Adrenal gland (tissue), 5 donors: ENCODE results near the gene COL18A1.

Experiments
- POLR2A ChIP-seq, 2 donors: fragments of 450-650 bp; IDR thresholded peaks; one replicate each; pipeline ENCODE4 v1.6.1; 2017; ENCODE audit warnings: antibody characterized with exemption in 2 of 2, mild to moderate bottlenecking in 2 of 2, moderate library complexity in 1 of 2
- TF ChIP-seq, protein P1 (sequence below), 6 experiments: fragments of 450-650 bp in 4 of 6; fragments of 200-600 bp in 2 of 6; sonication (generic) in 1 of 6; IDR thresholded peaks; 1 replicate in 5 of 6; 2 replicates in 1 of 6; pipeline versions ENCODE4 v1.5.1 to v1.8.0; 2016 to 2021; ENCODE audit warnings: antibody characterized with exemption in 6 of 6, mild to moderate bottlenecking in 2 of 6, moderate library complexity in 1 of 6
- donor health status: DM: no; HTN: no; CAD: no.

DNA sequence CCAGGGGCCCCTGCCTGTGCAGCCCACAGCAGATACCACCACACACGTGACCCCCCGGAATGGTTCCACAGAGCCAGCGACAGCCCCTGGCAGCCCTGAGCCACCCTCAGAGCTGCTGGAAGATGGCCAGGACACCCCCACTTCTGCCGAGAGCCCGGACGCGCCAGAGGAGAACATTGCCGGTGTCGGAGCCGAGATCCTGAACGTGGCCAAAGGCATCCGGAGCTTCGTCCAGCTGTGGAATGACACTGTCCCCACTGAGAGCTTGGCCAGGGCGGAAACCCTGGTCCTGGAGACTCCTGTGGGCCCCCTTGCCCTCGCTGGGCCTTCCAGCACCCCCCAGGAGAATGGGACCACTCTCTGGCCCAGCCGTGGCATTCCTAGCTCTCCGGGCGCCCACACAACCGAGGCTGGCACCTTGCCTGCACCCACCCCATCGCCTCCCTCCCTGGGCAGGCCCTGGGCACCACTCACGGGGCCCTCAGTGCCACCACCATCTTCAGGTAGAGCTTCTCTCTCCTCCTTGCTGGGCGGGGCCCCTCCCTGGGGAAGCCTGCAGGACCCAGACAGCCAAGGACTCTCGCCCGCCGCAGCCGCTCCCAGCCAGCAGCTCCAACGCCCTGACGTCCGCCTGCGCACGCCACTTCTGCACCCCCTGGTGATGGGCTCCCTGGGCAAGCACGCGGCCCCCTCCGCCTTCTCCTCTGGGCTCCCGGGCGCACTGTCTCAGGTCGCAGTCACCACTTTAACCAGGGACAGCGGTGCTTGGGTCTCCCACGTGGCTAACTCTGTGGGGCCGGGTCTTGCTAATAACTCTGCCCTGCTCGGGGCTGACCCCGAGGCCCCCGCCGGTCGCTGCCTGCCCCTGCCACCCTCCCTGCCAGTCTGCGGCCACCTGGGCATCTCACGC, 51.0 kb downstream of the COL18A1 start:
- TF ChIP-seq, protein P1, sequence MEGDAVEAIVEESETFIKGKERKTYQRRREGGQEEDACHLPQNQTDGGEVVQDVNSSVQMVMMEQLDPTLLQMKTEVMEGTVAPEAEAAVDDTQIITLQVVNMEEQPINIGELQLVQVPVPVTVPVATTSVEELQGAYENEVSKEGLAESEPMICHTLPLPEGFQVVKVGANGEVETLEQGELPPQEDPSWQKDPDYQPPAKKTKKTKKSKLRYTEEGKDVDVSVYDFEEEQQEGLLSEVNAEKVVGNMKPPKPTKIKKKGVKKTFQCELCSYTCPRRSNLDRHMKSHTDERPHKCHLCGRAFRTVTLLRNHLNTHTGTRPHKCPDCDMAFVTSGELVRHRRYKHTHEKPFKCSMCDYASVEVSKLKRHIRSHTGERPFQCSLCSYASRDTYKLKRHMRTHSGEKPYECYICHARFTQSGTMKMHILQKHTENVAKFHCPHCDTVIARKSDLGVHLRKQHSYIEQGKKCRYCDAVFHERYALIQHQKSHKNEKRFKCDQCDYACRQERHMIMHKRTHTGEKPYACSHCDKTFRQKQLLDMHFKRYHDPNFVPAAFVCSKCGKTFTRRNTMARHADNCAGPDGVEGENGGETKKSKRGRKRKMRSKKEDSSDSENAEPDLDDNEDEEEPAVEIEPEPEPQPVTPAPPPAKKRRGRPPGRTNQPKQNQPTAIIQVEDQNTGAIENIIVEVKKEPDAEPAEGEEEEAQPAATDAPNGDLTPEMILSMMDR (IDR thresholded peaks at IDR 0.05): no peak
- TF ChIP-seq POLR2A (IDR thresholded peaks at IDR 0.05): no peak
